HG03095 (cell line): Measurements from ENCODE around the gene FAH.

ENCODE experiments used
- ATAC-seq: cut with Tn5 transposase; IDR thresholded peaks from one replicate; pipeline ENCODE4 v1.9.1; 2021; ENCODE audit warnings: moderate library complexity; ENCODE audit not compliant: unreplicated experiment

Gene FAH

DNA sequence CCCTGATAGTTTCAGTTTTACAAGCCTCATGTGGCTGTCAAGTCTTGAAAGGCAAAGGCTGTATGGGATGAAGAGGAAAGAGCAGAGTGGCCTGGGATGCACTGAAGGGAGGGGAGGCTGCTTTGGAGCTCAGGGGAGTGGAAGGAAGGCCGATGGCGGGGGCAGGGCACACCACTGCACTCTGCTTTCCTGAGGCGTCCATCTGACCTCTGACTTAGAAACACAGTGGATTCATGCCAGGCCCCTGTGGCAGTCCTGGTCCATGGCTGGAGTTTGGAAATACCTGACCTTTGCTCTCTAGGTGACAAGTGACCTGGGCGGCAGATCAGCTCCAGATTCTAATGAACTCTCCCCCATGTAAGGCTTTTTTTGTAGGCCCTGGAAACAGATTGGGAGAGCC, 19.0 kb downstream of the FAH start:
- no peak for ATAC-seq

DNA sequence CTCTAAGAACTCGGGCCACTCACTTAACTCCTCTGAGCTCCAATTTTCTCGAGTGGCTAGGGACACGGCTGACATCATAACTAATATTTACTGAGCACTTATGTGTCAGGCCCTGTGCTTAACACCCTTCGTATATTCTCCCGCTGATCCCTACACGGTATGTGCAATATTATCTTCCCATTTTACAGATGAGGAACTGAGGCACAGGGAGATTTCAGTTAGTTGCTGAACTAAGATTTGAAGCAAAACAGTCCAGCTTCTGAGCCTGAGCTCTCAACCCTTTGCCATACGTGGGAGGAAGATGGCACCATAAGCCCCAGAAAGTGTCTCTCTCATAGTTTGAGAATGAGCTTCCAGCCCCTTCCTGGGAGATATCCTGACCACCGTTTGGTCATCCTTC, 19.6 kb downstream of the FAH start:
- ATAC-seq, result no peak

DNA sequence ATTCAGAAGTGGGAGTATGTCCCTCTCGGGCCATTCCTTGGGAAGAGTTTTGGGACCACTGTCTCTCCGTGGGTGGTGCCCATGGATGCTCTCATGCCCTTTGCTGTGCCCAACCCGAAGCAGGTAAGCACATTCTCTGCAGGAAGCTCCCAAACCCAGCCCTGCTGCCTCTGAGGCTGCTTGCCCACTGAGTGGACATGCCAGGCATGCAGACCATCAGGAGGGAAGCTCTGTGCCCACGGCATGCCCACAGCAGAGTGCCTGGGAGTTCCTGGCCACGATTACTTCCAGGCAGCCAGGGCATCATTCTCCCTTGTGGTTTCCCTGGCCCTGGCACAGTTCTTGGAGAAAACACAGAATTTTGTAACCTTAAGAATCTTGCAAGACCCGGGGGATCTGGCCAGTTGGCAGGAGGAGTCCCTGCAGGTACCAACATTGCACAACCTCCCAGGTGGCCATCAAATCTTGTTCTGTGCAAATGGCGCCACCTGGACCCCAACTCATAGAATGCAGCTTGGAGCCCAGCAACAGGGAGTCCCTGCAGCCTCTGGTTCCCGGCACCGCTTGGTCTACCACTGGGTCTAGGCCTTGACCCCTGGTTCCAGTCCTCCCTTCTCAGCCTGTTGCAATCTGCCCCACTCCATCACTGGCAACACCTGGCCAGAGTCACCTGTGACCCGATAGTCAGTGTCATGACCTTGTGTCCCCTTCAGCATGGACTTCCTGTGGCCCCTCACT, 20.4 kb downstream of the FAH start:
- no peak for ATAC-seq

DNA sequence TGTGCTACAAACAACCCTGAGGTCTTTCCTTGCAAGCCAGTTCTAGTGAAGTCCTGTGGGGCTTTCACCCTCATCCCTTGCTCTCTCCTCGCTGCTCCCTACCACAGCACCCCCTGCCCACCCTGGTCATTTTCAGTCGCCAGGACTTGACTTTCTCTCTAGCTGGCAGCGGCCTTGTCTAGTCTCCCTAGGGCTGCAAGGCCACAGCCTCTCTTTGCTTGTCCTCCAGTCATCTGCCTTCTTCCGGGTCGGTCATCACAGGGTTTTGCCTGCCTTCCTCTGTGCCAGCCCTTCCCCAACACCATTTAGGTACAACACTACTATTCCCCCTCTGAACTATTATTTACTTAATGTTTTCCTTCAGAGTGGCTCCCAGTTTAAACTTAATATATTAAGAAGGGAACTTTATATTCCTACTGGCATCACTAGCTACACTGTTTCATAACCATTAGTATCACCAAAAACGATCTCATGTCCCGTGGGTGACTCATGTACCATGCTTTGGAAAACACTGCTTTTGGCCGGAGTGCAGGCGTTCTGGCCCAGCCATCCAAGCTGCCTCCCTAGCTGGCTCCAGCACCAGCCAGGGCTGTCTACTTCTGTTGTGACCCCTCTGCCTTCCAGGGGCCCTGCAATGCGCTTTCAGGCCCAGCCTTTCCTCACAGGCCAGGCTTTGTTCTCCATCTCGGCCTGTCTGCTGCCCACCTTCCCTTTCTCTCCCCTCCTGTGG, 21.4 kb downstream of the FAH start:
- no peak for ATAC-seq

DNA sequence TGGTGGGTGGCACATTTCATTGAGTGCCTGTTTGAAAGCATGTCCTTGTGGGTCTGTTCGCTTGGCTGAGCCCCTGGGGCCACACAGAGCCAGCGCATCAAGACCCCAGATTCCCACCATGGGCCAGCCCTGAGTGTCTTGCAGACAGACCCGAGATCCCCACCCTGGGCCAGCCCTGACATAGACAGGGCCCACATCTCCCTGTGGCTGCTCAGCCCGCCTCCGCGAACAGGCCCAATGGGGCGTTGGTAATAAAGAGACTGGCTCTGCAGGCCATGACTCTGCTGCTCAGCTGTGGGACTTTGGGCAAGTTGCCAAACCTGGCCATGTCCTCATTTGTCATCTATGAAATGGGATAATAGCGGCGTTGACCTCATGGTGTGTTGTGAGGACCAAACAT, 22.6 kb downstream of the FAH start:
- no peak for ATAC-seq

DNA sequence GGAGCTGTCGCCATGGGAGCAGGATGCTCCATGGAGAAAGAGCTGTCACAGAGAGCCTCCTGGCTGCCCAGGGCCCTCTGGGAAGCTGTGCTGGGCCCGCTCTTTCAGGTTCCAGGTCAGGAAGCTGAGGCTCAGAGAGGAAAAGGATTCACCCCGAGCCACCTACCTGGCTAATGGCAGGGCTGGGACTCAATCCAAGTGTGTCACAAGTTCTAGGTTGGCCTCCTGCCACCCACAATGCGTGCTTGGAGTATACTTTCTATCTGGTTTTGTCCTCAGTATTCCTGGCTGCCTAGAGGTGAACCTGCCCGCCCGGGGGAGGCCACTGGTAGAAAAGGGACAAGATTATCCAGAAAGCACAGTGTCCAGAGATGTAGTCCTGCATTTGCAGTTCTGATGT, 23.6 kb downstream of the FAH start:
- ATAC-seq, result no peak

DNA sequence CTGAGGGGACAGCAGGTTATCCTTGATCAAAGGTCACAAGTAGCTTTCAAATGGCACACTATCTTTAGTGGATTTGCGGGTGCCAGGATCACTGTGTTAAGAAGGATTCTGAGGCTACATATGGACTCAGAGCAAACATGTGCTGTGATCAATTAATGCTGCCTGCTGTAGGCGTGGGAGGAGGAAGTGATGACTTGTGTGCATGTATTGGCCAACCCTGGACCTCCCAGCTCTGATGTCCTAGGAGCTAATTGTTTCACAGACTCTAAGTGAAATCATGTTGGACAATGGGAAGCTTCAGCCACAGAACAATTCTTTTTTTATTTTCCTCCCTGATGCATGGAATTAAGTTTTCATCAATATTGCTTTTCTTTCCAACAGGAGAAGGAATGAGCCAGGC, 24.4 kb downstream of the FAH start:
- no peak for ATAC-seq

DNA sequence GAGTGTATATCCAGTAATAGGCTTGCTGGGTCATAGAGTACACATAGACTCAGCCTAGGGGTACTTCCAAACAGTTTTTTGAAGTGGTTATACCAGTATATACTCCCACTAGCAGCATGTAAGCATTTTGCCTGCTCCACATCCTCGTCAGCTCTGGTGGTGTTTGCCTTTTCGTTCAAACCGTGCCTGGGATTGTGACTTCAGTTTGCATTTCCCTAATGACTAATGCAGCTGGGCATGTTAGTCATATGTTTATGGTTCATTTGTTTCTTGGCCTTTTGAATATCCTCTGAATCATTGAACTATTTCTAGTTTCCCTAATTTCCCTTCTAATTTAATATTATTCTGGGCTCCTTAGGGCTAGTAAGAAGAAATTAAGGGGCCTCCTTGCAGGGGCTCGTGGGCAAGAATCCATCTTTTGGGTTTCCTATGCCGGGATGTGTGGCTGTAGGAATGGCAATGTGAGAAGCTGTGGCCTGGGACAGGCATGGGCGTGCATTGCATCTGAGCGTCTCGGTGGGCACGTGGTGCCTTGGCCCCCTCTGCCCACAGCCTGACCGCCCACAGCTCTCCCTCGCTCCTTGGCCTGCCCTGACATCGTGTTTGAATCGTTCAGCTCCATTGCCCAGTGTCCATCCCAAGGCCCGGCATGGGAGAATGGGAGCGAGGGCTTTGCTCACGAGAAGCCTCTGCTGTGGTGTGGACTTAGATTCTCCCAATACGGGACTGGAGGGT, 26.4 kb downstream of the FAH start:
- no peak for ATAC-seq

DNA sequence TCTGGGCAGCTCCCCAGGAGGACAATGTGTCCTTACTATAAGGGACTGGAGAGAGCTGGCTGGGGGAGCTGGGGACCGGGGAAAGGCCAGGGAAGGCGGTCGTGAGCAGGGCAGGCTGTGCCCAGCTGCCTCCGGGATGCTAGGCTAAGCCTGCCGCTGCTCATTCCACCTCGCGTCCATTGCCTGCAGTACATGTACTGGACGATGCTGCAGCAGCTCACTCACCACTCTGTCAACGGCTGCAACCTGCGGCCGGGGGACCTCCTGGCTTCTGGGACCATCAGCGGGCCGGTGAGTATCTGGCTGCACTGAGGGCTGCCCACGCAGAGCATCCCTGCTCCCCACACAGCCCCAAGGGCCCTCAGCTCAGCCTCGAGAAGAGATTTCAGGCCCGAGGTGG, 27.1 kb downstream of the FAH start:
- ATAC-seq, result no peak

DNA sequence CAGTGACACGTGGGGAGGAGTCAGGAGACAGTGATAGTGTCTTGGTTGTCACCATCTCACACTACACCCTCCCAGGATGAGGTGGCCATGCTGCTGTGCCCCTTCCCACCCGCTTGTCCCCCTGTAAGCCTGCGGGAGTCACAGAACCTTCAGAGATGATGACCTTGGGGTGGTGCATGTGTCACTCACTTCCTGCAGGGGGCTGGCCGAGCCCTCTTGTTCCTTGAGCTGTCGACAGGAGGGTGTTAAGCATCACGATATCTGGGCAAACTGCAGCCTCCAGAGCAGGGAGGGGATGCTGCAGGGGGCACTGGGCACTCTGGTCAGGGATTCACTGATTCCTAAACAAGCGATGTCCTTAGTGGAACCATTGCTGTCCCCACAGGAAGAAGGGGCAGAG, 27.7 kb downstream of the FAH start:
- no peak for ATAC-seq

DNA sequence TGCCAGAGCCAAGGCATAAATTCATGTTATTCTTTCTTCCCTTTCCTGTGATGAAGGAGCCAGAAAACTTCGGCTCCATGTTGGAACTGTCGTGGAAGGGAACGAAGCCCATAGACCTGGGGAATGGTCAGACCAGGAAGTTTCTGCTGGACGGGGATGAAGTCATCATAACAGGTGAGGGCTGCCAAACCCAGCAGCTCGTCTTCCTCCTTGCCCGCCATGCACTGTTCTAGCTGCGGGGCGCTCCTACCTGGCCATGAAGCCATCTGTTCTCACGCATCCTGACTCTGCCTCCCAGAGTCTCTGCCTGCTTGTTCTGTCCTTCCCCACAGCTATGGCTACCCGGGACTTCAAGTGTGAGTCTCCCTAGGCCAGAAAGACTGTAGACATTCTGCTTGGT, 28.2 kb downstream of the FAH start:
- no peak for ATAC-seq

DNA sequence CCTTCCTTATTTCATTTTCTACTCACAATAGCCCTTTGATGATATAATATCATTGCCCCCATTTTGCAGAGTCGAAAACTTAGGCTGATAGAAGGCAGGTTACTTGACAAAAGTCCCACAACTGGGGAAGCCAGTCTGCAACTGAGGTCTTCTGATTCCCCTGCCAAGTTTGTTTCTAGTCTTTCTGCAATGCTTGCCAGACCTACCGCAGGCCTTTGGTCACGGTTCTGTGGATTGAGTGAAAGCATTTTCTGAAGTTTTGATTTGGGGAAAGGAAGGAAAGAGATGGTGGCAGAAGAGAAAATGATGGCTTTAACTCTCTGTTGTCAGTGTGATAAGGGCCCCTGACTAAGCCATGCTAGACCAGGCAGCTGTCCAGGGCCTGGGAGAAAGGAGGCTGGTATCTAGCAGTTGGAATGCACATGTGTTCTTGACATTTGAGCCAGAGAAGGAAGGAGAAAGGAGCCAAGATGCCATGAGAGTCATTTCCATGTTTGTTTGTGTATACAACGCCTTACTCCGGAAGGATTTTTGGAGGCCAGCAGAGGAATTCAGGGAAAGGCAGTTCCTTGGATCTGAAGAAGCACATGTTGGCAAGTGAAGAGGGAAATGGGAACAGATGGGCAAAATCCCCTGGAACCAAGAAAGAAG, 29.9 kb downstream of the FAH start:
- ATAC-seq, result no peak

DNA sequence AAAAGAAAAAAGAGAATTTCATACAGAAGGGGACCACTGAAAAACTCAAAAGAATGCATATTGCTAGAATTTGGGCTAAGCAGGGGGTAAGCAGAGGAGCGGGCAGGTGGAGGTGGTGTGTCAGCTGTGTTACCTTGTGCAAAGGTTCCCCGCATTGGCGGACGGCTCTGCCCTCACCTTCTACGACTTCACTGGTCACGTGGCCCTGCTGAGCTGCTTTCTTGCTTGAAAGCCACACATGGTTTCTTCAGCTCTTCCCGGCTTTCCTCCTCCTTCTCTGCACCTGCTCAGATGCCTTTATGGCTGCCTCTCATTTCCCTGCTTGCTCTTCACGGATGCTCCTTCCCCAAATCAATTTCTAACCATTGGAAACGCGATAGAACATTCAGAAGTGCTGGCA, 30.5 kb downstream of the FAH start:
- ATAC-seq, result no peak

DNA sequence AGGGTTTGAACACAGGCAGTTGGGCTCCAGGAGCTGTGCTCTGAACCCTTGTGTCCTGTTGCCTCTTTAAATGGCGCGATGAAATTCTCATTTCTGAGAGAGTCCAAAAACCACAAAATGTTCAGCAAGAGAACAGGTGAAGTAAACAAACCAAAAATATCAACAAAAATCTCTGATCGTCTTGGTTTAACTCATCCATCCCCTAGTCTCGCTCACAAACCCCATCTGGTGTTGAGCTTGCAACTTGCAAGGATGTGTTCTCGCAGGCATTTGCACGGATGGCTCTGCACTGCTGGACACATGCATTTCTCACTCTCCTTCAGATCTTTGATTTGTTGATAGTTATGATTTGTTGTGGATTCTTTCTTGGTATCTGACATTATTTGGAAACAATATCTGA, 31.1 kb downstream of the FAH start:
- ATAC-seq, result no peak

DNA sequence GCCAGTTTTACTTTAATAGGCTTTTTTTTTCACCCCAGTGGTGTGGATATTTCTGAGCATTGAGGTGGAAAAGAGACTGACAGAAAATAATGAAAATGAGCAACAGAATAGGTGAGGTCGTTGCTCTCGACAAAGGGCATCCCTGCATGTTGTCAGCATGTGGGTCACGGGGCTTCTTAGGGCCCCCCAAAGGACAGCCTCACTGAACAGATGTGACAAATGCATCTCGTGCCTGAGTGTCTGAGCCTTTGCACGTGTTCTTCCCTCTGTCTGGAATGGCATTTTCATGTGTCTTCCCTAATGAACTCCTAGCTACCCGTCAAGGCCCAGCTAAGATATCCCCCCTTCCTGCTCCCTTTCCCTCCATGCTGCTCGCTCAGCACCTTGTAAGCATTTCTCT, 31.8 kb downstream of the FAH start:
- ATAC-seq, result no peak

DNA sequence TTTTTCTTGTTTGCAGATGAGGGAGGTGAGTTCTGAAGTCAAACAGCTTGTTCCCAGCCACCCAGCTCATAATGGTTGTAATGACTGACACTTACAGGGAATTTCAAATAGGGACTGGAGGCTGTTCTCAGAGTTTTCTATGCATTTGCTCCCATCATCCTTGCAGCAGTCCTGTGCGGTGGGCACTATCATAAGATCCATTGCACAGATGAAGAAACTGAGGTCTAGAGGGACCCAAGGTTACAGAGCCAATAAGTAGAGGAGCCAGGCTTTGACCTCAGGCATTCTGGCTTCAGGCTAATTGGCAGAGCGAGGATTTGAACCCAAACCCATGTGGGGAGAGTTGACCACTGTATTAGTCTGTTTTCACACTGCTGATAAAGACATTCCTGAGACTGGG, 32.4 kb downstream of the FAH start:
- no peak for ATAC-seq

DNA sequence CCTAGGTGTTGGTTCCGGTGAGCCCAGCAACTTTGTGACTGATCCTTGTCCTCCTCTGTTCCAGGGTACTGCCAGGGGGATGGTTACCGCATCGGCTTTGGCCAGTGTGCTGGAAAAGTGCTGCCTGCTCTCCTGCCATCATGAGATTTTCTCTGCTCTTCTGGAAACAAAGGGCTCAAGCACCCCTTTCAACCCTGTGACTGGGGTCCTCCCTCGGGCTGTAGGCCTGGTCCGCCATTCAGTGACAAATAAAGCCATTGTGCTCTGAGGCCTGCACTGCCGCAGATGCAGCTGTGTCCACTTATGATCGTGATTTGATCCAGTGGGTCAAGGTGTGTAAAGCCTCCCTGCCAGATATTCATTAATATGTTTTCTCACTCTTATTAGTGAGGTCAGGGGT, 33.3 kb downstream of the FAH start:
- ATAC-seq, result no peak

DNA sequence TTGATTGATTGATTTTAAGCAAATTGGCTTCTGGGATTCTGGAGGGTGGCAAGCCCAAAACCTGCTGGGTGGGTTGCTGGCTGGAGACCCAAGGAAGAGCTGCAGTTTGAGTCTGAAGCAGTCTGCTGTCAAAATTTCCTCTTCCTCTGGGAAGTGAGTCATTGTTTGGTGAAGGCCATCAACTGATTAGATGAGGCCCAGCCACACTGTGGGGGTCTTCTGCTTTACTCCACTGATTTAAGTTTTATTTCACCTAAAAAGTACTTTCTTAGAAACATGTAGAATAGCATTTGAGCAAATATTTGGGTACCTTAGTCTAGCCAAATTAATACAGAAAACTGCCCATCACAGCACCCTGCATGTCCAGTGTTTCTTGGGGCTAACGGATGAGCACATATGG, 33.8 kb downstream of the FAH start:
- no peak for ATAC-seq

DNA sequence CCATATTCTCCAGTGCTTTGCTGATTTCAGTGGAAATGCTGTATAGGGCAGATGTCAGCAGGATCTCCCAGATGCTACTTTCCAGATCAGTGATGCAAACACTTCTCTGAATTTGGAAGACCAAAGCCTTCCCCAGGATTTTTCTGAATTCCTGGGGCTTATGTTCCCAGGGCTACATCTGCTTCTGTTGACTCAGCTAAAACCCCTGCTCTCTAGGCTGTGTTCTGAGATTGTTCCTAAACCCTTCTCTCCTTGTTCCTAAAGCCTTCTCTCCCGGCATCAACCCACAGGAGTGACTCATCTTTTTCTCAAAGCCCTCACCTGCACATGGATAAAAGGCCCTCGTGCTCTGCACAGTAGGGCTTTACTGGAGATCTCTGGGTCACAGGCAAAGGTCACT, 35.5 kb downstream of the FAH start:
- no peak for ATAC-seq

DNA sequence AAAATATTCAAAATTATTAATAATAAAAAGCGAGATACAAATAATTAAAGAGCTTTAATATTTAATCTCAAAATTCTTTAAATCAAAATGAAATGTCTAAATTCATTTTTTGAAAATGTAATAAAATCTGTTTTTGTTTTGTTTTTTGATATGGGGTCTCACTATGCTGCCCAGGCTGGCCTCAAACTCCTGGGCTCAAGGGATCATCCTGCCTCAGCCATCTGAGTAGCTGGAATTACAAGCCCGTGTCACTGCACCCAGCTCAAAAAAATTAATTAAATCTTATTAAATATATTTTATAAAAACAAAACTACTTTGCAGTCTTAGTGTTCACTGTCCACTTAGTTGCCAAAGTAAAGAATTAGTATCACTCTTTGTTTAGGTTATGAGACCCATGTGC, 38.4 kb downstream of the FAH start:
- ATAC-seq, result no peak

DNA sequence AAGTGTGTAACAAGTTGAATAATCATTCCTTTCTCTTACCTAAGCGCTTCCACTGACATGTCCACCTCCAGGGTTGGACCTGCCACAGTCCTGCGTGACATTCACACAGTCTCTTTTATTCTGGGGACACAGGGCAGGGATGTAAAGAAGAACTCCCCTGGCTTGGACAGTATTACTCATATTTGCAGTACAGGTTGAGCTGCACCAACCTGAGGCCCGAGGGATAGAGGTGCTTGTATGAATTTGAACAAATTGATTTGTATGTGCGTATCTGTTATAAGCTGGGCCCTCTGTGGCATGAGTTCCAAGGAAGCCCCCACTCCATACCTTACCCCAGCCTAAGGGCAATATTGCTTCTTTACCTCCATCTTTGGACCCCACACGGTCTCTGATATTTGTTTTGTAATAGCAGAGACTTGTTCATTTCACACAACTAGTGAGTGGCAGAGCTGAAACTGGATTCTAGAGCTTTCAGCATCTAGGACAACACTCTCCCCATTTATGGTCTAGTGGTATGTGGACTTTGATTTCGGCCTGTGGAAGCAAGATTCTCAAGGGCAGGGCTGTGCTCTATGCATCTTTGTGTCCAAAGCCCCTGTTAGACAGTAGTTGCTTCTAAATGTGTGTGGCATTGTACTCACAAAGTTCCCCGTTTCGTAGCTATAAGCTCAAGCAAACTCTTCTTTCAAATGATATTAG, 39.2 kb downstream of the FAH start:
- no peak for ATAC-seq
